Nephron progenitor cell (in vitro differentiated cells): ENCODE measurements around the gene GCM1.

ENCODE experiments used
- DNase-seq: peaks from one replicate; pipeline ENCODE4 v3.0.0; 2021
- H3K27ac Mint-ChIP-seq: 2 replicates; pipeline ENCODE4 v1.8.0; 2021; ENCODE audit warnings: mild to moderate bottlenecking, moderate library complexity, mixed read lengths
- H3K27me3 Mint-ChIP-seq: 2 replicates; pipeline ENCODE4 v1.8.0; 2021; ENCODE audit warnings: mild to moderate bottlenecking, low read depth, mixed read lengths; ENCODE audit not compliant: poor library complexity
- H3K36me3 Mint-ChIP-seq: 2 replicates; pipeline ENCODE4 v1.8.0; 2021; ENCODE audit warnings: low read depth, mixed read lengths
- H3K4me1 Mint-ChIP-seq: 2 replicates; pipeline ENCODE4 v1.8.0; 2021; ENCODE audit warnings: mixed read lengths
- H3K4me3 Mint-ChIP-seq: 2 replicates; pipeline ENCODE4 v1.8.0; 2021; ENCODE audit warnings: mild to moderate bottlenecking, moderate library complexity, mixed read lengths
- H3K9me3 Mint-ChIP-seq: 2 replicates; pipeline ENCODE4 v1.8.0; 2021; ENCODE audit warnings: mild to moderate bottlenecking, moderate library complexity, mixed read lengths
- TF ChIP-seq, protein P1 (sequence below): fragments of 200-600 bp; sonication (generic); IDR thresholded peaks from 2 replicates; pipeline ENCODE4 v1.5.0; 2021; ENCODE audit warnings: antibody characterized with exemption

Gene GCM1

GRCh38 chr6:53180678-53181077 is 32.0 kb upstream of the GCM1 start:
- H3K4me3 Mint-ChIP-seq = no peak overlapping the region
- peaks cover 2% of the 10 kb centered on the region for H3K27me3 Mint-ChIP-seq
- H3K27ac Mint-ChIP-seq = no peak overlapping the region
- DNase-seq = no peak
- no peaks in the 10 kb centered on the region for H3K4me1 Mint-ChIP-seq
- no peaks in the 10 kb centered on the region for H3K36me3 Mint-ChIP-seq
- TF ChIP-seq, protein P1, sequence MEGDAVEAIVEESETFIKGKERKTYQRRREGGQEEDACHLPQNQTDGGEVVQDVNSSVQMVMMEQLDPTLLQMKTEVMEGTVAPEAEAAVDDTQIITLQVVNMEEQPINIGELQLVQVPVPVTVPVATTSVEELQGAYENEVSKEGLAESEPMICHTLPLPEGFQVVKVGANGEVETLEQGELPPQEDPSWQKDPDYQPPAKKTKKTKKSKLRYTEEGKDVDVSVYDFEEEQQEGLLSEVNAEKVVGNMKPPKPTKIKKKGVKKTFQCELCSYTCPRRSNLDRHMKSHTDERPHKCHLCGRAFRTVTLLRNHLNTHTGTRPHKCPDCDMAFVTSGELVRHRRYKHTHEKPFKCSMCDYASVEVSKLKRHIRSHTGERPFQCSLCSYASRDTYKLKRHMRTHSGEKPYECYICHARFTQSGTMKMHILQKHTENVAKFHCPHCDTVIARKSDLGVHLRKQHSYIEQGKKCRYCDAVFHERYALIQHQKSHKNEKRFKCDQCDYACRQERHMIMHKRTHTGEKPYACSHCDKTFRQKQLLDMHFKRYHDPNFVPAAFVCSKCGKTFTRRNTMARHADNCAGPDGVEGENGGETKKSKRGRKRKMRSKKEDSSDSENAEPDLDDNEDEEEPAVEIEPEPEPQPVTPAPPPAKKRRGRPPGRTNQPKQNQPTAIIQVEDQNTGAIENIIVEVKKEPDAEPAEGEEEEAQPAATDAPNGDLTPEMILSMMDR = no peak
- H3K9me3 Mint-ChIP-seq = no peaks in the 10 kb centered on the region

DNA sequence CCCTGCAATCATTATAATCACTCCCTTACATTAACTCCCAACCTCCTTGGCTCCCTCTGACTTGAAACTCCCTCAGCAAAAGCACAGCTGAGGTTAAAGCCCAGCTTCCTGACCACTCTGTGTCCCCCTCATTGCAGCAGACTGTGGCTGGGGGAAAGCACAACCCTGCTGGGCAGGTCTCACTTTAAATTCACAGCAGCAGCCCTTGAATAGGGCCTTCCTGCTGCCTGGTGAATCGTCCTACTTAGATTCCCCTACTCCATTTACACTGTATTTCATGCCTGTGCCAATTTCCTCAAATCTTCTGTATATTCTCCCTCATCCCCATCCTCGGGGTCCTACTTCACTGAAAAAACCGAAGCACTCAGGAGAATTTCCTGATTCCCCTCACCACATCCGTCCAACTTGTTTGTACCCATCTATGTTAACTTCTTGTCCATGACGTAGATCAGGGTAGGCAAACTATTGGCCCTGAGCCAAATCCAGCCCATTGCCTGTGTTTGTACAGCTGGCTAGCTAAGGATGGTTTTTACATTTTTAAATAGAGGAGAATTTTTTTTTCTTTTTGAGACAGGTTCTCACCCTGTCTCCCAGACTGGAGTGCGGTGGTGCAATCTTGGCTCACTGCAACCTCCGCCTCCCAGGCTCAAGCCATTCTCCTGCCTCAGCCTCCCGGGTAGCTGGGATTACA is 31.5 kb upstream of the GCM1 start:
- H3K9me3 Mint-ChIP-seq = no peaks in the 10 kb centered on the region

GRCh38 chr6:53178837-53179432 is 30.3 kb upstream of the GCM1 start:
- peaks cover 5% of the 10 kb centered on the region for H3K4me1 Mint-ChIP-seq
- DNase-seq = no peak
- H3K27ac Mint-ChIP-seq = no peak overlapping the region
- H3K36me3 Mint-ChIP-seq = no peaks in the 10 kb centered on the region
- TF ChIP-seq, protein P1 = no peak
- peaks cover 2% of the 10 kb centered on the region for H3K27me3 Mint-ChIP-seq
- no peaks in the 10 kb centered on the region for H3K9me3 Mint-ChIP-seq
- H3K4me3 Mint-ChIP-seq = no peak overlapping the region

More for the DNA sequence above, 31.5 kb upstream of the GCM1 start:
- no peak overlapping the region for H3K4me3 Mint-ChIP-seq
- DNase-seq = no peak
- H3K4me1 Mint-ChIP-seq = no peaks in the 10 kb centered on the region
- TF ChIP-seq, protein P1 = no peak
- H3K36me3 Mint-ChIP-seq = no peaks in the 10 kb centered on the region
- no peak overlapping the region for H3K27ac Mint-ChIP-seq
- H3K27me3 Mint-ChIP-seq = peaks cover 2% of the 10 kb centered on the region

DNA sequence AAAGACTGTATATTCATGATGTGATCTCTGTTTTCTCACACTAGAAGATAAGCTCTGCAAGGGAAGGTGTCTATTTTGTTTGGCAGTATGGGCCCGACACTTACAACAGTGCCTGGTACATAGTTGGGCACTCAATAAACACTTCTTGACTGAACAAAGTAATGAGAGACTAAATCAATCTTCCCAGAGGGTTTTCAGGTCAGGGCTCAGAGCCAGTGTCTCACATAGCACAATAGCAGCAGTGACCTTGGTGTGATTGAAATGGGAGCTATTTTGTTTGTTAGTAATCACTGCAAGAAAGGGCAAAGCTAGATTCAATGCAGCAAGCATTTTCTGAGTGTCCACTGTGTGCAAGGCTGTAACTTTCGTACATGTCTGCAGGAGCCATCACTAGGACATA is 26.4 kb upstream of the GCM1 start:
- H3K36me3 Mint-ChIP-seq = no peaks in the 10 kb centered on the region
- peaks cover 18% of the 10 kb centered on the region for H3K4me1 Mint-ChIP-seq
- TF ChIP-seq, protein P1 = no peak
- H3K9me3 Mint-ChIP-seq = no peaks in the 10 kb centered on the region
- no peak overlapping the region for H3K27ac Mint-ChIP-seq
- H3K4me3 Mint-ChIP-seq = no peak overlapping the region
- H3K27me3 Mint-ChIP-seq = peaks cover under 1% of the 10 kb centered on the region
- DNase-seq = no peak

GRCh38 chr6:53172468-53172803 is 23.8 kb upstream of the GCM1 start:
- Mint-ChIP-seq H3K36me3 (no peaks in the 10 kb centered on the region), H3K4me1 (peaks cover 18% of the 10 kb centered on the region), H3K4me3 (no peak overlapping the region), H3K27me3 (peaks cover 7% of the 10 kb centered on the region), H3K9me3 (peaks cover 6% of the 10 kb centered on the region), H3K27ac (no peak overlapping the region)
- TF ChIP-seq, protein P1 = no peak
- no peak for DNase-seq
